ENCODE results near the gene PDZD2. TPM values are rescaled to one million over a fixed set of nuclear protein-coding genes. Genes with fewer than 3 reads are reported as not detected.

Gene PDZD2
- polyA plus RNA-seq, 3 donors = 0.10 TPM; not detected in 2

DNA sequence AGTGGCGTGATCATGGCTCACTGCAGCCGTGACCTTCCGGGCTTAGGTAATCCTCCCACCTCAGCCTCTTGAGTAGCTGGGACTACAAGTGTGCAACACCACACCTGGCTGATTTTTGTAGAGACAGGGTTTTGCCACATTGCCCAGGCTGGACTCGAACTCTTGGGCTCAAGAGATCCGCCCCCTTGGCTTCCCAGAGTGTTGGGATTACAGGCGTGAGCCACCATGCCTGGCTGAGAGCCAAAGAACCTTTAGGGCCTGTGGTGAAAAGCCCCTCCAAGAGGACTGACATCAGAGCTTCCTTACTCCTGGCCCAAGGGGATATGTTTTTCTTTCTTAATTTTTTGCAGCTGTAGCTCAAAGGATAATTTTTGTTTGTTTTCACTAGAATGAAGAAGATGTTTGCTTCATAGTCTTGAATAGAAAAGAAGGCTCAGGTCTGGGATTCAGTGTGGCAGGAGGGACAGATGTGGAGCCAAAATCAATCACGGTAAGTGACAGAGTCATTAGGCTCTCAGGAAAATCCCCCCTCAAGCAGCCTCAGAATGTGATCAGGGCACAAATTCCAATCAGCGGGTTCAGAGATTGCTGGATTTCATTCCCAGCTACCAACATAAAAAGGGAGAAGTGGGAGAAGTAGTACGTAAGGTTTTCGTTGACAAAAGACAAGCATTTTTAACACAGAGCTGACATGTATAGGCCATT lies 458.1 kb downstream of the PDZD2 start:
- TF ChIP-seq, protein P1, sequence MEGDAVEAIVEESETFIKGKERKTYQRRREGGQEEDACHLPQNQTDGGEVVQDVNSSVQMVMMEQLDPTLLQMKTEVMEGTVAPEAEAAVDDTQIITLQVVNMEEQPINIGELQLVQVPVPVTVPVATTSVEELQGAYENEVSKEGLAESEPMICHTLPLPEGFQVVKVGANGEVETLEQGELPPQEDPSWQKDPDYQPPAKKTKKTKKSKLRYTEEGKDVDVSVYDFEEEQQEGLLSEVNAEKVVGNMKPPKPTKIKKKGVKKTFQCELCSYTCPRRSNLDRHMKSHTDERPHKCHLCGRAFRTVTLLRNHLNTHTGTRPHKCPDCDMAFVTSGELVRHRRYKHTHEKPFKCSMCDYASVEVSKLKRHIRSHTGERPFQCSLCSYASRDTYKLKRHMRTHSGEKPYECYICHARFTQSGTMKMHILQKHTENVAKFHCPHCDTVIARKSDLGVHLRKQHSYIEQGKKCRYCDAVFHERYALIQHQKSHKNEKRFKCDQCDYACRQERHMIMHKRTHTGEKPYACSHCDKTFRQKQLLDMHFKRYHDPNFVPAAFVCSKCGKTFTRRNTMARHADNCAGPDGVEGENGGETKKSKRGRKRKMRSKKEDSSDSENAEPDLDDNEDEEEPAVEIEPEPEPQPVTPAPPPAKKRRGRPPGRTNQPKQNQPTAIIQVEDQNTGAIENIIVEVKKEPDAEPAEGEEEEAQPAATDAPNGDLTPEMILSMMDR (IDR thresholded peaks at IDR 0.05) = no peak
- H3K4me2 ChIP-seq (replicated peaks; ENCODE audit: extremely low read depth, low read length, poor library complexity, severe bottlenecking) = no peak overlapping the region
- H3K27me3 Mint-ChIP-seq (ENCODE audit: low read depth in 3 of 3) = no peaks in the 10 kb centered on the region
- H3K4me3 Mint-ChIP-seq = no peak overlapping the region
- no peaks in the 10 kb centered on the region for H3K9me3 ChIP-seq (replicated peaks in 1 of 2; ENCODE audit: control insufficient read depth in 1 of 2, insufficient read depth in 1 of 2, low read length in 2 of 2)
- no peaks in the 10 kb centered on the region for H3K4me1 ChIP-seq (ENCODE audit: control insufficient read depth in 1 of 2, insufficient read depth in 2 of 2, low read length in 2 of 2)
- H4K20me1 ChIP-seq (ENCODE audit: insufficient read depth, low read length) = no peaks in the 10 kb centered on the region
- no peaks in the 10 kb centered on the region for H3K9me3 Mint-ChIP-seq
- no peak overlapping the region for H2AFZ ChIP-seq (ENCODE audit: insufficient read depth, low read depth, low read length, poor library complexity, severe bottlenecking)
- H3K27ac ChIP-seq (ENCODE audit: low read depth in 1 of 2, low read length in 2 of 2) = no peak overlapping the region
- no peaks in the 10 kb centered on the region for H3K79me2 ChIP-seq (ENCODE audit: insufficient read depth, low read length)
- peaks cover 34 to 49% of the 10 kb centered on the region in 2 donors for H3K36me3 ChIP-seq (replicated peaks in 1 of 2; ENCODE audit: control insufficient read depth in 1 of 2, insufficient read depth in 2 of 2, low read length in 2 of 2)
- DNase-seq = no peak
- no peaks in the 10 kb centered on the region for H3K27me3 ChIP-seq (ENCODE audit: control insufficient read depth in 2 of 2, insufficient read depth in 2 of 2, low read length in 2 of 2)
- H3K36me3 Mint-ChIP-seq = peaks cover 42 to 44% of the 10 kb centered on the region in 2 donors
- no peak overlapping the region for H3K4me3 ChIP-seq (replicated peaks in 1 of 3; ENCODE audit: low read depth in 2 of 3, low read length in 3 of 3)
- no peak overlapping the region for H3K9ac ChIP-seq (ENCODE audit: insufficient read depth, low read length, poor library complexity, severe bottlenecking)
- WGBS (ENCODE audit: insufficient coverage) = 89% methylated on average over 8 of the region's 10 CpGs
- intact Hi-C loops (cut with micrococcal nuclease) = no loop called here
- H3K27ac Mint-ChIP-seq = peak overlapping the region in 2 of 7 donors; percentile 8 to 10
- peaks cover 6% of the 10 kb centered on the region for H3K4me1 Mint-ChIP-seq

DNA sequence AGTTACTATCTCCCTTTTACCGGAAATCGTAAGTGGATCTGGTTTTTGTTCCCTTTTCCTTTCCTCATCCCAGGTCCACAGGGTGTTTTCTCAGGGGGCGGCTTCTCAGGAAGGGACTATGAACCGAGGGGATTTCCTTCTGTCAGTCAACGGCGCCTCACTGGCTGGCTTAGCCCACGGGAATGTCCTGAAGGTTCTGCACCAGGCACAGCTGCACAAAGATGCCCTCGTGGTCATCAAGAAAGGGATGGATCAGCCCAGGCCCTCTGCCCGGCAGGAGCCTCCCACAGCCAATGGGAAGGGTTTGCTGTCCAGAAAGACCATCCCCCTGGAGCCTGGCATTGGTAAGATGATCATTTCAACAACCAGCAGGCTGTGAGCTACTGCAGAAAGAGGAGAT lies 459.4 kb downstream of the PDZD2 start:
- H4K20me1 ChIP-seq (ENCODE audit: insufficient read depth, low read length) = no peaks in the 10 kb centered on the region
- intact Hi-C loops (cut with micrococcal nuclease) = no loop called here
- no peak for DNase-seq
- no peak overlapping the region for H3K9ac ChIP-seq (ENCODE audit: insufficient read depth, low read length, poor library complexity, severe bottlenecking)
- Mint-ChIP-seq H3K27me3 (ENCODE audit: low read depth in 3 of 3) (no peaks in the 10 kb centered on the region), H3K27ac (peak overlapping the region in 1 of 7 donors; percentile 66), H3K4me3 (no peak overlapping the region), H3K9me3 (no peaks in the 10 kb centered on the region), H3K36me3 (peaks cover 53 to 57% of the 10 kb centered on the region in 2 donors), H3K4me1 (peaks cover under 1% of the 10 kb centered on the region)
- no peak overlapping the region for H3K4me2 ChIP-seq (replicated peaks; ENCODE audit: extremely low read depth, low read length, poor library complexity, severe bottlenecking)
- TF ChIP-seq, protein P1 (IDR thresholded peaks at IDR 0.05) = no peak
- no peaks in the 10 kb centered on the region for H3K27me3 ChIP-seq (ENCODE audit: control insufficient read depth in 2 of 2, insufficient read depth in 2 of 2, low read length in 2 of 2)
- 77% methylated on average over 7 of the region's 9 CpGs for whole genome bisulfite sequencing (ENCODE audit: insufficient coverage)
- H3K4me1 ChIP-seq (ENCODE audit: control insufficient read depth in 1 of 2, insufficient read depth in 2 of 2, low read length in 2 of 2) = no peaks in the 10 kb centered on the region
- no peak overlapping the region for H3K4me3 ChIP-seq (replicated peaks in 1 of 3; ENCODE audit: low read depth in 2 of 3, low read length in 3 of 3)
- H3K79me2 ChIP-seq (ENCODE audit: insufficient read depth, low read length) = no peaks in the 10 kb centered on the region
- no peaks in the 10 kb centered on the region for H3K9me3 ChIP-seq (replicated peaks in 1 of 2; ENCODE audit: control insufficient read depth in 1 of 2, insufficient read depth in 1 of 2, low read length in 2 of 2)
- peaks cover 43 to 62% of the 10 kb centered on the region in 2 donors for H3K36me3 ChIP-seq (replicated peaks in 1 of 2; ENCODE audit: control insufficient read depth in 1 of 2, insufficient read depth in 2 of 2, low read length in 2 of 2)
- H3K27ac ChIP-seq (ENCODE audit: low read depth in 1 of 2, low read length in 2 of 2) = no peak overlapping the region
- H2AFZ ChIP-seq (ENCODE audit: insufficient read depth, low read depth, low read length, poor library complexity, severe bottlenecking) = no peak overlapping the region

Data from CD14-positive monocyte (primary cell).